ELR (cell line): Measurements from ENCODE around the gene EXPH5.

ENCODE experiments used
- DNase-seq: peaks from one replicate; pipeline ENCODE4 v3.0.0-alpha.2; 2015; ENCODE audit warnings: low read depth

EXPH5 gene

GRCh38 chr11:108518581-108518980 lies 75.0 kb downstream of the EXPH5 start:
- DNase-seq: no peak

- no peak for DNase-seq
These were observed 77.4 kb downstream of the EXPH5 start for GRCh38 chr11:108516125-108516524.

GRCh38 chr11:108512708-108513107 lies 80.9 kb downstream of the EXPH5 start:
- no peak for DNase-seq

GRCh38 chr11:108511851-108512474 lies 81.6 kb downstream of the EXPH5 start:
- peak; percentile 70 for DNase-seq

- DNase-seq: no peak
These were observed 84.6 kb downstream of the EXPH5 start for GRCh38 chr11:108508653-108509593.

- no peak for DNase-seq
These were observed 92.2 kb downstream of the EXPH5 start for GRCh38 chr11:108501396-108501795.

- no peak for DNase-seq
These were observed 92.8 kb downstream of the EXPH5 start for GRCh38 chr11:108500721-108501120.

- DNase-seq: no peak
These were observed 93.4 kb downstream of the EXPH5 start for GRCh38 chr11:108500169-108500568.

- no peak for DNase-seq
These were observed 94.7 kb downstream of the EXPH5 start for GRCh38 chr11:108498816-108499408.

- peak; percentile 74 for DNase-seq
These were observed 95.3 kb downstream of the EXPH5 start, which contains the start of gene POGLUT3 for GRCh38 chr11:108498046-108498815. TSS of gene POGLUT3 (minus strand) at chr11:108498384. CDS start at chr11:108498366, 18 bp downstream.

GRCh38 chr11:108497317-108498045 lies 96.1 kb downstream of the EXPH5 start:
- peak; percentile 99 for DNase-seq

- peak; percentile 29 for DNase-seq
These were observed 96.8 kb downstream of the EXPH5 start for GRCh38 chr11:108496643-108497256.

GRCh38 chr11:108495326-108495725 lies 98.2 kb downstream of the EXPH5 start:
- no peak for DNase-seq

GRCh38 chr11:108494182-108494581 lies 99.4 kb downstream of the EXPH5 start:
- no peak for DNase-seq

- DNase-seq: no peak
These were observed 101.6 kb downstream of the EXPH5 start for GRCh38 chr11:108491936-108492335.

- DNase-seq: no peak
These were observed 106.7 kb downstream of the EXPH5 start for GRCh38 chr11:108486828-108487227.

- no peak for DNase-seq
These were observed 107.2 kb downstream of the EXPH5 start for GRCh38 chr11:108486331-108486730.

GRCh38 chr11:108483163-108483562 lies 110.4 kb downstream of the EXPH5 start:
- peak; percentile 18 for DNase-seq

- DNase-seq: no peak
These were observed 118.7 kb downstream of the EXPH5 start for GRCh38 chr11:108474664-108475463.

GRCh38 chr11:108472681-108473080 lies 120.9 kb downstream of the EXPH5 start:
- no peak for DNase-seq
